ENCODE results near the gene SNAPIN.

DNA sequence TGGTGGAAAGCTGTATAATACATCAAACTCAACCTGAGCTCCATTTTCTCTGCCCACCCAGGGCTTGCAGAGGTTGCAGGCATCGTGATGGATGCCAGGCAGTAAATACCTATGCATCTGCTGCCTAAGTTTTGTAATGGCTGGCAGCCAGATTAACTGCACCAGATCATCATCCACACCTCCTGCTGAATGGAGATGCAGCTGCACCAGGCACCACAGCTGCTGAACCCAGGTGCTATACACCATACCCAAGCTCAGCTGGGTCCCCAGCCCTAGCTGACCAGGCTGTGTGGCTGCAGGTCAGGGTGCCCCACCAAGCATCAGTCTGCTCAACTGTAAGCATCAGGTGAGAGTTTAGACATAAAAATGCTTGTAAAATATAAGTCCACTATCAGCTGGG lies 6.7 kb upstream of the SNAPIN start:
- TF ChIP-seq FOXA1 (IDR thresholded peaks at IDR 0.05): no peak
- TF ChIP-seq ELF4 (IDR thresholded peaks at IDR 0.05): no peak
- no peak for TF ChIP-seq L3MBTL2 (conservative IDR thresholded peaks at IDR 0.05)
- no peak for TF ChIP-seq BHLHE40 (IDR thresholded peaks at IDR 0.05; ENCODE audit: borderline replicate concordance)
- no peak for TF ChIP-seq FOXK2 (IDR thresholded peaks at IDR 0.05)
- TF ChIP-seq NFRKB (IDR thresholded peaks at IDR 0.05): no peak
- no peak for TF ChIP-seq SUZ12 (IDR thresholded peaks at IDR 0.05)
- no peak for TF ChIP-seq FOXM1 (IDR thresholded peaks at IDR 0.05; ENCODE audit: borderline replicate concordance)
- TF ChIP-seq TARDBP (IDR thresholded peaks at IDR 0.05): no peak
- TF ChIP-seq, protein P1, sequence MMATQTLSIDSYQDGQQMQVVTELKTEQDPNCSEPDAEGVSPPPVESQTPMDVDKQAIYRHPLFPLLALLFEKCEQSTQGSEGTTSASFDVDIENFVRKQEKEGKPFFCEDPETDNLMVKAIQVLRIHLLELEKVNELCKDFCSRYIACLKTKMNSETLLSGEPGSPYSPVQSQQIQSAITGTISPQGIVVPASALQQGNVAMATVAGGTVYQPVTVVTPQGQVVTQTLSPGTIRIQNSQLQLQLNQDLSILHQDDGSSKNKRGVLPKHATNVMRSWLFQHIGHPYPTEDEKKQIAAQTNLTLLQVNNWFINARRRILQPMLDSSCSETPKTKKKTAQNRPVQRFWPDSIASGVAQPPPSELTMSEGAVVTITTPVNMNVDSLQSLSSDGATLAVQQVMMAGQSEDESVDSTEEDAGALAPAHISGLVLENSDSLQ (IDR thresholded peaks at IDR 0.05): no peak
- no peak for TF ChIP-seq HDGF (IDR thresholded peaks at IDR 0.05; ENCODE audit: borderline replicate concordance)
- TF ChIP-seq CTBP1 (IDR thresholded peaks at IDR 0.05; ENCODE audit: borderline replicate concordance): no peak
- no peak for TF ChIP-seq SP1 (IDR thresholded peaks at IDR 0.05)

Data from HEK293T (cell line).